AG04449 (cell line): ENCODE results near the gene GRIK2.

Source experiments
- CTCF ChIA-PET: fragments of 350-600 bp; formaldehyde crosslinking; extraction: SDS; loops from one replicate; lab custom pipeline; 2021; ENCODE audit warnings: antibody characterized with exemption; lab: Yijun Ruan, JAX
- POLR2A ChIA-PET: fragments of 400-600, 350-600 bp; formaldehyde crosslinking; extraction: SDS; loops from one replicate; lab custom pipeline; 2020; ENCODE audit warnings: antibody characterized with exemption, inconsistent platforms; lab: Yijun Ruan, JAX
- DNase-seq: peaks from one replicate; pipeline ENCODE4 v3.0.0-alpha.2; 2010; ENCODE audit warnings: low read depth, low spot score
- H3K4me3 ChIP-seq: 2 replicates; pipeline ENCODE4 v1.5.1; 2011; ENCODE audit warnings: low read depth, mild to moderate bottlenecking, control low read depth, low read length
- TF ChIP-seq, protein P1 (sequence below): IDR thresholded peaks from one replicate; pipeline ENCODE4 v1.5.1; 2011; ENCODE audit warnings: mild to moderate bottlenecking, moderate library complexity, low read length, control low read depth, inconsistent platforms; ENCODE audit not compliant: insufficient read depth; ENCODE audit errors: missing control alignments

GRIK2 gene

DNA sequence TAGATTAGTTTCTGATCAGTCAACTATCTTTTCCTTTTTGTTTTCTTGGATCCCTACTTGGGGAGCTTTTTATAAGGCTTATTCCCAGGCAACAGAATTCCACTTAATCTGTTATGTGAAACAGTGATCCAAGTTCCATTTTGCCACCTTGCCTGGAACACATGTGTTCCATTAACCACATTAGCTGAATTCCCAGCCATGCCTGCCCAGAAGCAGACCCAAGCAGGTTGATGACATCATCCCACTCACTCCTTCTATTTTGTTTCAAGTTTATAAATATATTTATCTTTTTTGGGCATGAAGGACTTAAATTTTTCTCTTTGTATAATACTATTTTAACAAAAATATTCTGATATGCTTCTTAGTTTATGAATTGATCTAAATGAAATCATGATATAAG, 587.4 kb downstream of the GRIK2 start:
- no peak for DNase-seq
- TF ChIP-seq, protein P1, sequence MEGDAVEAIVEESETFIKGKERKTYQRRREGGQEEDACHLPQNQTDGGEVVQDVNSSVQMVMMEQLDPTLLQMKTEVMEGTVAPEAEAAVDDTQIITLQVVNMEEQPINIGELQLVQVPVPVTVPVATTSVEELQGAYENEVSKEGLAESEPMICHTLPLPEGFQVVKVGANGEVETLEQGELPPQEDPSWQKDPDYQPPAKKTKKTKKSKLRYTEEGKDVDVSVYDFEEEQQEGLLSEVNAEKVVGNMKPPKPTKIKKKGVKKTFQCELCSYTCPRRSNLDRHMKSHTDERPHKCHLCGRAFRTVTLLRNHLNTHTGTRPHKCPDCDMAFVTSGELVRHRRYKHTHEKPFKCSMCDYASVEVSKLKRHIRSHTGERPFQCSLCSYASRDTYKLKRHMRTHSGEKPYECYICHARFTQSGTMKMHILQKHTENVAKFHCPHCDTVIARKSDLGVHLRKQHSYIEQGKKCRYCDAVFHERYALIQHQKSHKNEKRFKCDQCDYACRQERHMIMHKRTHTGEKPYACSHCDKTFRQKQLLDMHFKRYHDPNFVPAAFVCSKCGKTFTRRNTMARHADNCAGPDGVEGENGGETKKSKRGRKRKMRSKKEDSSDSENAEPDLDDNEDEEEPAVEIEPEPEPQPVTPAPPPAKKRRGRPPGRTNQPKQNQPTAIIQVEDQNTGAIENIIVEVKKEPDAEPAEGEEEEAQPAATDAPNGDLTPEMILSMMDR, result no peak
- CTCF ChIA-PET, result no interaction called here
- no peak overlapping the region for H3K4me3 ChIP-seq
- POLR2A ChIA-PET, result no interaction called here

DNA sequence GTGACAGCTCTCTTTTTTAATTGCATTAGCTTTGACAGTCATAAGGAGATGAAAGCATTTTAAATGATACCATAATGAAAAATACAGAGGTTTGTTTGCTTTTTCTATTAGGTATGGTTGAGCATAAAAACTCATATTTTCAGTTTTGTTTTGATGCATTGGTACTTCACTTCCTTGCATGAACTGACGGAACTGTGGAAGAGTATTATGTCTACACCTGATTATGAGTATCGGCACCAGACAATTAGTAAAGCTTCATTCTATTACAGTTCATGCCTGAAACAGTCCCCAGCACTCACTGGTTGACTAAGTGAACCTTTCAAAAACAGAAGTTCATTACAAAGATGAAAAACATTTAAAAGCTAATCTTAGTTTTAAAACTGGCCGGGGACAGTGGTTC, 593.0 kb downstream of the GRIK2 start:
- ChIA-PET POLR2A (no interaction called here), CTCF (no interaction called here)
- TF ChIP-seq, protein P1, result no peak
- H3K4me3 ChIP-seq, result no peak overlapping the region
- no peak for DNase-seq

DNA sequence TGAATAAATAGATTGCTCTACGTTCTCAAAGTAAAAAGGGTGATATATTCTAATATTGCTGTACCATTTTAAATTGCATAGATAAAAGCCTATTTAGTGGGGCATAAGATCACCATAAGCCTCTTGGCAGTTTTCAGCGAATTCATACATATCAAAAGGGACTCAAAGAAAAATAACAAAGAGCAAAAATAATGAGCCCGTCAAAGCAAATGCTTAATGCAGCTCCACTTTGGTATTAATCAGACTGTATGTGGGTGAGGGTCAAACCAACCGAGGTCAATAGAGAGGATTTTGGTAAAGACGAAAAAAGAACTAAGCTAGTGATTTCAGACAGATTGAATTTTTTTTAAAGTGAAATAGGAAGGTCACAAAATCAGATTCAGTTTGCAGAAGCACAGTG, 598.8 kb downstream of the GRIK2 start:
- TF ChIP-seq, protein P1, result no peak
- ChIA-PET POLR2A (no interaction called here), CTCF (no interaction called here)
- H3K4me3 ChIP-seq, result no peak overlapping the region
- DNase-seq, result no peak

DNA sequence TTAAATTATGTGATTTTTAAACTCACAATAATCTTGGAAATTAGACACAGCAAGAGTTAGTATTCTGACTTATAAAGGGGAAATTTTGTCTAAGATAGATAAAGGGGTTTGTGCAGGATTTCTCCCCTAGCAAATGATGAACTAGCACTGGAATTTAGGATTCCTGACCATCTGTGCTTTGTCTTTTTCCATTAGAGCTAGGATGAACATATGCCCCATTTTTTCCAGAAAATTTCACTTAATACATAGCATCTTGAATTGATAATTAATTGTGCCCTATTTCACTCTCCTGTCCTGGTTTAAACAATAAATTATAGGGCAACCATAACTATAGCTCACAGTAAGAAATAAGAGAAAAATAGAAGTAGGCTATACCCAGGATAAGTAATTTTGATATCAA, 601.0 kb downstream of the GRIK2 start:
- TF ChIP-seq, protein P1, result no peak
- H3K4me3 ChIP-seq, result no peak overlapping the region
- POLR2A ChIA-PET, result no interaction called here
- CTCF ChIA-PET, result no interaction called here
- no peak for DNase-seq

DNA sequence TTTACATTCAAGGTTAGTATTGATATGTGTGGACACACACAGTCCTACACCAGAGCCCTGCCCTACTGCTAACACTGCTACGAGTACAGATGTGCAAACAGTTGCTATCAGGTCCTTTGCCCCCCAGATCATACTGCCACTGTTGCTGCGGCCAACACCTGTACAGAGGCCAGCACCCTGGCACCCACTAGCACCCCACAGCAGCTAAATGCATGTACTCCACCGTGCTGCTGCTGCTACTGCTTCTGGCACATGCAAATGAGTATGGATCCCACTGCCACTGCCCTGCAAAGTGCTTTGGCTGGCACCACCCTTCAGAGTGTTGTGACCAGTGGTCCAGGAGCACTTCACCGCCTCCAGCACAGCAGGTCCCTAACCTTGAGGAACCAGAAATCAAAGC, 621.9 kb downstream of the GRIK2 start:
- TF ChIP-seq, protein P1, result no peak
- ChIA-PET CTCF (no interaction called here), POLR2A (no interaction called here)
- DNase-seq, result no peak
- no peak overlapping the region for H3K4me3 ChIP-seq

DNA sequence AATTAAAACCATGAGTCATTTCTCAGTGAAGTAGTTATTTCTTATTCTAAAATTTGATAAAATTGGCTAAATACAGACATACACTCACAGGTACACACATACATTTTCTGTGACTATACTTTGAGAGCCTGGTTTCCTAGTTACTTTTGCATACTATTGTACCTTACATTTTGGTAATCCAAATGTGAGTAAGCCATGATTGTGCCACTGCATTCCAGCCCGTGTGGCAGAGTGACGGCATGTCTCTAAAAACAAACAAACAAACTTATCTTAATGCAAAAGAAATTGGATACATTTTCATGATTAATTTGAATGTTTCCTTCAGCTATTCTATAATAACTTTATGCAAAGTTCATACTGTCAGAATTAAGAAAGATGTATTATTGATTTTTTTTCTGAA, 628.8 kb downstream of the GRIK2 start:
- ChIA-PET CTCF (no interaction called here), POLR2A (no interaction called here)
- TF ChIP-seq, protein P1, result no peak
- H3K4me3 ChIP-seq, result no peak overlapping the region
- DNase-seq, result no peak

DNA sequence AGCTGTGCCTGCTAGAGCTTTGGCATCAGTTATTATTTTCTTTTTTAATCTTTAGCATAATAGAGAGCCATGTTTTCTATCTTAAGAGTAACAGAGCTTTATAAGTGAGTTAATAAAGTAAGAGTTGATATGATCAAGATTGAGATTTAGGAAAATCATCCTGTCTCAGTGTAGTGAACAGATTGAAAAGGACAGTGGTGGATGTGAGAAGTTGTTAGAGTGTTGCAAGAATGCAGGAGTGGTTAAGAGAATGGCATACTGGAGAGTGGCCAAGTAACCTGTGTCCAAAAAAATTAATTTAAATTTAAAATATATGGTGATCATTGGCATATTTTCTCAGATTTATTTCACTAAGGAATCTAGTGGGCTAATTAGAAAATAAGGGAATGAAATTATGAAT, 629.3 kb downstream of the GRIK2 start:
- DNase-seq, result no peak
- ChIA-PET CTCF (no interaction called here), POLR2A (no interaction called here)
- TF ChIP-seq, protein P1, result no peak
- H3K4me3 ChIP-seq, result no peak overlapping the region
